K562 (cell line): ENCODE results near the gene C16orf89. TPM values are rescaled to one million over a fixed set of nuclear protein-coding genes. Genes with fewer than 3 reads are reported as not detected.

Source experiments
- ATAC-seq: fragments of 200-7000 bp; cut with Tn5 transposase; 3 replicates; pipeline ENCODE4 v1.9.1; 2020; ENCODE audit warnings: moderate library complexity
- BruUV-seq: library from RNA; stranded (reverse); fragments of 400-500 nt; replicated peaks from 2 replicates; lab custom pipeline; 2021; lab: Mats Ljungman, UMichigan
- CTCF ChIA-PET: fragments of 300-600 bp; formaldehyde crosslinking; extraction: SDS; loops from one replicate; lab custom pipeline; 2021; ENCODE audit warnings: low intra/inter-chr PET ratio; lab: Yijun Ruan, JAX
- POLR2A ChIA-PET: fragments of 300-600, 350-650 bp; sonication (Branson Sonifier 250); formaldehyde crosslinking; extraction: SDS; loops from one replicate; lab custom pipeline; 2021; ENCODE audit warnings: antibody characterized with exemption, inconsistent platforms; lab: Yijun Ruan, JAX
- DNase-seq, 4 experiments: peaks; one replicate each; pipeline versions ENCODE4 v3.0.0 to v3.0.0-alpha.2; 2011 to 2018; ENCODE audit warnings: low spot score in 3 of 4, mixed read lengths in 3 of 4; ENCODE audit errors: extremely low read depth in 1 of 4
- FAIRE-seq: peaks from 2 replicates; lab custom pipeline; 2011; peaks lifted over from hg19 to GRCh38; lab: Jason Lieb, UNC
- H2AFZ ChIP-seq: 2 replicates; pipeline ENCODE4 v1.6.0; 2011; ENCODE audit warnings: low read depth, low read length, control low read depth, inconsistent platforms
- H3K27ac ChIP-seq: fragments of 200-600 bp; 3 replicates; pipeline ENCODE4 v1.8.0; 2011; ENCODE audit warnings: low read depth, mild to moderate bottlenecking, control low read depth, inconsistent platforms, low read length, moderate library complexity, mixed read lengths; ENCODE audit errors: extremely low read depth
- H3K27me3 ChIP-seq, 2 experiments: fragments of 300-600 bp in 1 of 2; 2 replicates in 1 of 2; 3 replicates in 1 of 2; pipeline versions ENCODE4 v1.6.0 to v1.8.0; 2011; ENCODE audit warnings: inconsistent platforms in 2 of 2, low read length in 2 of 2, mild to moderate bottlenecking in 1 of 2, mixed read lengths in 1 of 2, moderate library complexity in 1 of 2; ENCODE audit not compliant: control insufficient read depth in 2 of 2, insufficient read depth in 2 of 2
- H3K36me3 ChIP-seq: fragments of 300-600 bp; 3 replicates; pipeline ENCODE4 v1.8.0; 2011; ENCODE audit warnings: mild to moderate bottlenecking, low read length, inconsistent platforms; ENCODE audit not compliant: control insufficient read depth, insufficient read depth
- H3K4me1 ChIP-seq, 2 experiments: fragments of 200-600 bp in 1 of 2; replicated peaks in 1 of 2; 2 replicates in 1 of 2; 3 replicates in 1 of 2; pipeline versions ENCODE4 v1.5.1 to v1.8.0; 2011; ENCODE audit warnings: inconsistent platforms in 2 of 2, low read length in 2 of 2, mild to moderate bottlenecking in 1 of 2, mixed read lengths in 1 of 2, moderate library complexity in 1 of 2; ENCODE audit not compliant: control insufficient read depth in 2 of 2, insufficient read depth in 2 of 2
- H3K4me2 ChIP-seq: 2 replicates; pipeline ENCODE4 v1.6.1; 2011; ENCODE audit warnings: low read length, control low read depth, inconsistent platforms, mixed read lengths; ENCODE audit not compliant: insufficient read depth
- H3K4me3 ChIP-seq: fragments of 200-600 bp; sonication (generic), shearing (Covaris generic); 2 replicates; pipeline ENCODE4 v1.5.1; 2016; ENCODE audit warnings: control low read depth, inconsistent platforms
- H3K79me2 ChIP-seq: fragments of 200-600 bp; 3 replicates; pipeline ENCODE4 v1.8.0; 2011; ENCODE audit warnings: low read length, inconsistent platforms; ENCODE audit not compliant: control insufficient read depth, insufficient read depth
- H3K9ac ChIP-seq, 2 experiments: 2 replicates each; pipeline versions ENCODE4 v1.6.0 to v1.6.1; 2011; ENCODE audit warnings: low read depth in 2 of 2, low read length in 2 of 2, control low read depth in 1 of 2, inconsistent platforms in 1 of 2, mild to moderate bottlenecking in 1 of 2, mixed read lengths in 1 of 2; ENCODE audit not compliant: insufficient read depth in 1 of 2
- H3K9me1 ChIP-seq: one replicate; pipeline ENCODE4 v1.6.0; 2011; ENCODE audit warnings: inconsistent platforms, mild to moderate bottlenecking, low read length, moderate library complexity; ENCODE audit not compliant: control insufficient read depth, insufficient read depth
- H3K9me3 ChIP-seq: replicated peaks from 2 replicates; pipeline ENCODE4 v1.5.1; 2011; ENCODE audit warnings: low read depth, low read length, inconsistent platforms; ENCODE audit not compliant: control insufficient read depth, insufficient read depth
- H4K20me1 ChIP-seq: replicated peaks from 2 replicates; pipeline ENCODE4 v1.6.1; 2011; ENCODE audit warnings: low read length, inconsistent platforms, mixed read lengths; ENCODE audit not compliant: control insufficient read depth, insufficient read depth
- ETV6 ChIP-seq, 3 experiments: fragments of 150-350 bp in 1 of 3; sonication (generic) in 1 of 3; formaldehyde crosslinking in 1 of 3; IDR thresholded peaks; 2 replicates each; pipeline versions ENCODE4 v1.6.1 to v1.8.0; 2014 to 2022; ENCODE audit warnings: borderline replicate concordance in 2 of 3, low read depth in 2 of 3, antibody characterized with exemption in 1 of 3, low read length in 1 of 3, mild to moderate bottlenecking in 1 of 3, missing genetic modification reagents in 1 of 3
- KAT7 ChIP-seq: sonication (generic); formaldehyde crosslinking; IDR thresholded peaks from 2 replicates; pipeline ENCODE4 v1.8.0; 2022; ENCODE audit warnings: missing genetic modification reagents, mild to moderate bottlenecking, borderline replicate concordance
- TCF7 ChIP-seq: sonication (generic); IDR thresholded peaks from 2 replicates; pipeline ENCODE4 v1.6.1; 2016; ENCODE audit warnings: antibody characterized with exemption, borderline replicate concordance
- ZNF140 ChIP-seq: fragments of 250-450 bp; sonication (Bioruptor Pico); IDR thresholded peaks from 2 replicates; pipeline ENCODE4 v1.8.0; 2021; ENCODE audit warnings: moderate library complexity, mild to moderate bottlenecking, inconsistent platforms
- ZNF324 ChIP-seq: fragments of 250-450 bp; sonication (Bioruptor Pico); IDR thresholded peaks from 2 replicates; pipeline ENCODE4 v1.4.0; 2020; ENCODE audit warnings: mild to moderate bottlenecking
- WGBS: fragments of 100-300 bp; shearing (Covaris generic); methylation state at CpG from one replicate; pipeline ENCODE4 v1.1.6; 2016; ENCODE audit warnings: low coverage, mixed read lengths; ENCODE audit not compliant: insufficient coverage; ENCODE audit errors: missing lambda C conversion rate; 5-methylcytosine and 5-hydroxymethylcytosine counted together
- in situ Hi-C: fragments of 300-500 bp; cut with MboI; formaldehyde crosslinking; loops from 4 replicates; pipeline ENCODE4 v1.15.0; 2018; ENCODE audit warnings: inconsistent platforms, mixed read lengths
- intact Hi-C: fragments of 100-400 bp; cut with micrococcal nuclease; formaldehyde crosslinking; loops from 2 replicates; pipeline ENCODE4 v1.14.2; 2022
- polyA plus RNA-seq, 8 experiments: library from polyadenylated mRNA; depleted of rRNA in 4 of 8; stranded (reverse) in 5 of 8; unstranded in 3 of 8; fragments of >200 nt; fragmentation: Nextera tagmentation in 2 of 8; fragmentation: Illumina TruSeq in 1 of 8; extraction: Ambion mirVana in 2 of 8; extraction: Trizol in 1 of 8; gene quantifications; 2 replicates each; pipeline versions ENCODE4 v1.2.1 to v1.2.3, GENCODE V29; 2011 to 2014; ENCODE audit warnings: inconsistent platforms in 1 of 8, missing spikeins in 1 of 8
- total RNA-seq, 7 experiments: library from RNA; depleted of rRNA in 6 of 7; stranded (reverse); fragments of >200 nt in 6 of 7; fragmentation: Illumina TruSeq in 2 of 7; extraction: Trizol in 2 of 7; gene quantifications; 2 replicates each; pipeline versions ENCODE4 v1.2.1 to v1.2.3, GENCODE V29; 2011 to 2021; ENCODE audit warnings: low replicate concordance in 1 of 7

The C16orf89 gene
- total and polyA plus RNA-seq, 9 of the 15 experiments (the other 6 are each of a cell fraction or from before 2014, with no cell fraction given): not detected

DNA sequence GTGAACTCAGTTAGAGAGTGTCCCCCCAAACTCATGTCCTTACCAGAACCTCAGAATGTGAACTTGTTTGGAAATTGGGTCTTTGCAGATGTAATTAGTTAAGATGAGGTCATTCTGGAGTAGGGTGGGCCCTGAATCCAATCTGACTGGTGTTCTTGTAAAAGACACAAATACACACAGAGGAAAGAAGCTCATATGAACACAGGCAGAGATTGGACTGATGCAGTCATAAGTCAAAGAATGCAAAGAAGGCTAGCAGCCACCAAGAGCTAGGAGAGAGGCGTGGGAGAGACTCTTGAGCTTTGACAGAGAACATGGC is 29.9 kb downstream of the C16orf89 start:
- BruUV-seq: no TSS peak
- H3K4me2 ChIP-seq: no peak overlapping the region
- CTCF ChIA-PET: no interaction called here
- no peaks in the 10 kb centered on the region for H3K36me3 ChIP-seq
- no peaks in the 10 kb centered on the region for H3K9me1 ChIP-seq
- H4K20me1 ChIP-seq: no peaks in the 10 kb centered on the region
- H3K79me2 ChIP-seq: no peaks in the 10 kb centered on the region
- no peak overlapping the region for H3K4me3 ChIP-seq
- no peak for ATAC-seq
- 14% methylated on average over 1 of the region's 1 CpG for WGBS
- peak; percentile 29 for FAIRE-seq
- H3K27me3 ChIP-seq: peaks cover 8 to 12% of the 10 kb centered on the region in 2 experiments; a peak in 4 of 5 replicates
- DNase-seq: no peak
- intact Hi-C loops: no loop called here
- in situ Hi-C loops: no loop called here
- TF ChIP-seq ZNF324 (peak; percentile 43; the same call in 1 of the 2 replicates), TCF7 (no peak)
- peaks cover 21 to 23% of the 10 kb centered on the region in 2 experiments; a peak in 4 of 5 replicates for H3K4me1 ChIP-seq
- POLR2A ChIA-PET: interaction anchor here (0.6 to 2.0 kb wide), 2 partner anchors 10 to 273 kb away, joined by 3 to 10 read pairs; no protein-coding TSS in a partner anchor
- H3K9me3 ChIP-seq: no peaks in the 10 kb centered on the region
- peak overlapping the region; percentile 43 for H2AFZ ChIP-seq
- H3K9ac ChIP-seq: no peak overlapping the region
- H3K27ac ChIP-seq: no peak overlapping the region

DNA sequence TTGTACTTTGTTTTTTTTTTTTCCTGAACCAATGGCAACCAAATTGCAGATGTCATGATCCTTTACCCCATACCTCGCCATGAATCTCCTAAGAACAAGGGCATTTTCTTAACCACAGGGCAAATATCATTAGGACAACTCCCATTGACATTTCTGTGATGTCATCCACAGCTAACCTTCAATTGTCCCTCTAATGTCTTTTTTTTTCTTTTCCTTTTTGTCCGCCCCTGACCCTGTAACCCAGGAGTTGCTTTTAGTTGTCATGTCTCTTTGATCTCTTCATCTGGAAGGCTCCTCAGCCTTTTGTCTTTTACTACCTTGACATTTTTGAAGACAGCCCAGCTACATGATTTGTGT is 31.6 kb downstream of the C16orf89 start:
- 17% methylated on average over 2 of the region's 2 CpGs for WGBS
- peaks cover 21 to 23% of the 10 kb centered on the region in 2 experiments; a peak in 4 of 5 replicates for H3K4me1 ChIP-seq
- CTCF ChIA-PET: no interaction called here

More for the DNA sequence above, 31.6 kb downstream of the C16orf89 start:
- H3K4me3 ChIP-seq: peak overlapping the region; percentile 97
- H3K9ac ChIP-seq: peak overlapping the region in 1 of 2 experiments; percentile 65; a peak in 2 of 4 replicates
- in situ Hi-C loops (no loop called here), intact Hi-C loops (no loop called here)
- no peaks in the 10 kb centered on the region for H3K79me2 ChIP-seq
- H3K9me3 ChIP-seq: no peaks in the 10 kb centered on the region
- H3K27me3 ChIP-seq: peaks cover 0 to 3% of the 10 kb centered on the region in 2 experiments; a peak in 1 of 5 replicates
- no peaks in the 10 kb centered on the region for H4K20me1 ChIP-seq
- POLR2A ChIA-PET: interaction anchor here (0.7 to 2.0 kb wide), 7 partner anchors 8 to 137 kb away, joined by 3 to 10 read pairs (median 4); no protein-coding TSS in a partner anchor
- H3K4me2 ChIP-seq: peak overlapping the region; percentile 88
- H2AFZ ChIP-seq: peak overlapping the region; percentile 98
- FAIRE-seq: peak; percentile 40
- H3K9me1 ChIP-seq: no peaks in the 10 kb centered on the region
- TF ChIP-seq ETV6 (IDR thresholded peaks at IDR 0.05; ENCODE audit: borderline replicate concordance in 1 of 2, low read depth in 2 of 2, low read length in 1 of 2): 0 out of 4 replicates have a peak, but pooled peaks of 1 of the 2 experiments have one; percentile 3
- TF ChIP-seq ETV6 (CRISPR knock-in tag; IDR thresholded peaks at IDR 0.05; ENCODE audit: borderline replicate concordance): no peak
- 0 out of 2 replicates have a peak, but pooled peaks have one; percentile 28 for TF ChIP-seq KAT7 (CRISPR knock-in tag)
- TF ChIP-seq ZNF140 (CRISPR knock-in tag): no peak
- H3K36me3 ChIP-seq: no peaks in the 10 kb centered on the region
- no peak for DNase-seq
- no peak for ATAC-seq
- BruUV-seq: TSS peak; percentile 92
- peak overlapping the region; percentile 61 for H3K27ac ChIP-seq
